OCI-LY3 (cell line): ENCODE results near the gene ZNF44.
"Not testable (repeated sequence)": the region's sequence is repeated elsewhere in the genome, so short reads cannot be mapped to it uniquely, and the experiment has no call there.

Experiments used
- H2AFZ ChIP-seq: fragments of 200-600, 300-600 bp; shearing (Covaris generic); 2 replicates; pipeline ENCODE4 v1.6.0; 2014; ENCODE audit warnings: antibody characterized with exemption, low read depth, low read length
- H3K27ac ChIP-seq: fragments of 200-600, 300-600 bp; sonication (generic); 2 replicates; pipeline ENCODE4 v1.5.1; 2014; ENCODE audit warnings: mild to moderate bottlenecking, low read length, moderate library complexity, mixed read lengths
- H3K27me3 ChIP-seq: fragments of 200-600, 300-600 bp; sonication (generic); 2 replicates; pipeline ENCODE4 v1.6.1; 2014; ENCODE audit warnings: low read depth, low read length, mixed read lengths
- H3K36me3 ChIP-seq: fragments of 200-600, 300-600 bp; sonication (generic); replicated peaks from 2 replicates; pipeline ENCODE3; 2014; ENCODE audit warnings: low read depth, low read length, mixed read lengths
- H3K4me1 ChIP-seq: fragments of 300-600, 200-600 bp; sonication (generic); 2 replicates; pipeline ENCODE4 v1.6.1; 2014; ENCODE audit warnings: low read length, mixed read lengths
- H3K4me2 ChIP-seq: fragments of 200-600, 300-600 bp; sonication (generic); 2 replicates; pipeline ENCODE4 v1.6.1; 2014; ENCODE audit warnings: low read length, mixed read lengths
- H3K4me3 ChIP-seq: fragments of 300-600, 200-600 bp; sonication (generic); 2 replicates; pipeline ENCODE4 v1.5.1; 2014; ENCODE audit warnings: antibody characterized with exemption, mild to moderate bottlenecking, low read length, moderate library complexity
- H3K79me2 ChIP-seq: fragments of 300-600, 200-600 bp; shearing (Covaris generic); 2 replicates; pipeline ENCODE4 v1.6.1; 2014; ENCODE audit warnings: mild to moderate bottlenecking, low read length, mixed read lengths
- H3K9ac ChIP-seq: fragments of 300-600, 200-600 bp; shearing (Covaris generic); 2 replicates; pipeline ENCODE4 v1.6.0; 2014; ENCODE audit warnings: mild to moderate bottlenecking, low read length, moderate library complexity
- H3K9me3 ChIP-seq: fragments of 200-600, 300-600 bp; shearing (Covaris generic); 2 replicates; pipeline ENCODE4 v1.6.1; 2014; ENCODE audit warnings: low read length, mixed read lengths; ENCODE audit not compliant: insufficient read depth
- H4K20me1 ChIP-seq: fragments of 200-600, 300-600 bp; sonication (generic); 2 replicates; pipeline ENCODE4 v1.6.1; 2016; ENCODE audit warnings: low read length, mixed read lengths; ENCODE audit not compliant: insufficient read depth
- EZH2phosphoT487 ChIP-seq: fragments of 200-600 bp; shearing (Covaris generic); IDR thresholded peaks from 2 replicates; pipeline ENCODE4 v1.6.1; 2018; ENCODE audit warnings: antibody characterized with exemption, mixed run types, low read depth
- TF ChIP-seq, protein P1 (sequence below): fragments of 200-600, 300-600 bp; sonication (generic); IDR thresholded peaks from 2 replicates; pipeline ENCODE4 v1.5.1; 2014; ENCODE audit warnings: antibody characterized with exemption, low read length, low read depth

Gene ZNF44

DNA sequence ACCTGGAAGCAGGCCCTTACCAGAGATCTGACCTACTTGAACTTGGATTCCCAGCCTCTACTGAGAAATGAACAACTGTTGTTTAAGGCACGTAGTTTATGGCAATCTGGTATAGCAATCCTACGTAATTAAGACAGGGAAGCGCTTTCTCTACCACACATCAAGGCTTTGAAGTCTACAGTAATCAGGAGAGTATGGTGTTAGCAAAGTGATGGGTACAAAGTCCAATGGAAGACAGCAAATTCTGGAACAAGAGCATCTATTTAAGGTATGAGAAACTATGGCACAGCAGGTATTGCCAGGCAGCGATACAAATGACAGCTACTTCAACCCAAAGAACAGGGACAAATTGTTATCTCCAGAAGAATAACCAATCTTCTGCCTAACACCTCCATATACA lies 35.7 kb upstream of the ZNF44 start:
- peaks cover 22% of the 10 kb centered on the region for H3K4me1 ChIP-seq
- H3K9ac ChIP-seq: no peak overlapping the region
- H3K4me3 ChIP-seq: no peak overlapping the region
- H4K20me1 ChIP-seq: no peaks in the 10 kb centered on the region
- TF ChIP-seq, protein P1, sequence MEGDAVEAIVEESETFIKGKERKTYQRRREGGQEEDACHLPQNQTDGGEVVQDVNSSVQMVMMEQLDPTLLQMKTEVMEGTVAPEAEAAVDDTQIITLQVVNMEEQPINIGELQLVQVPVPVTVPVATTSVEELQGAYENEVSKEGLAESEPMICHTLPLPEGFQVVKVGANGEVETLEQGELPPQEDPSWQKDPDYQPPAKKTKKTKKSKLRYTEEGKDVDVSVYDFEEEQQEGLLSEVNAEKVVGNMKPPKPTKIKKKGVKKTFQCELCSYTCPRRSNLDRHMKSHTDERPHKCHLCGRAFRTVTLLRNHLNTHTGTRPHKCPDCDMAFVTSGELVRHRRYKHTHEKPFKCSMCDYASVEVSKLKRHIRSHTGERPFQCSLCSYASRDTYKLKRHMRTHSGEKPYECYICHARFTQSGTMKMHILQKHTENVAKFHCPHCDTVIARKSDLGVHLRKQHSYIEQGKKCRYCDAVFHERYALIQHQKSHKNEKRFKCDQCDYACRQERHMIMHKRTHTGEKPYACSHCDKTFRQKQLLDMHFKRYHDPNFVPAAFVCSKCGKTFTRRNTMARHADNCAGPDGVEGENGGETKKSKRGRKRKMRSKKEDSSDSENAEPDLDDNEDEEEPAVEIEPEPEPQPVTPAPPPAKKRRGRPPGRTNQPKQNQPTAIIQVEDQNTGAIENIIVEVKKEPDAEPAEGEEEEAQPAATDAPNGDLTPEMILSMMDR: no peak
- TF ChIP-seq EZH2phosphoT487: no peak
- H3K27ac ChIP-seq: no peak overlapping the region
- peaks cover 7% of the 10 kb centered on the region; the same call in 1 of the 2 replicates for H3K79me2 ChIP-seq
- peaks cover 3% of the 10 kb centered on the region for H3K36me3 ChIP-seq
- H2AFZ ChIP-seq: no peak overlapping the region
- H3K4me2 ChIP-seq: no peak overlapping the region
- no peaks in the 10 kb centered on the region for H3K9me3 ChIP-seq
- no peaks in the 10 kb centered on the region for H3K27me3 ChIP-seq

DNA sequence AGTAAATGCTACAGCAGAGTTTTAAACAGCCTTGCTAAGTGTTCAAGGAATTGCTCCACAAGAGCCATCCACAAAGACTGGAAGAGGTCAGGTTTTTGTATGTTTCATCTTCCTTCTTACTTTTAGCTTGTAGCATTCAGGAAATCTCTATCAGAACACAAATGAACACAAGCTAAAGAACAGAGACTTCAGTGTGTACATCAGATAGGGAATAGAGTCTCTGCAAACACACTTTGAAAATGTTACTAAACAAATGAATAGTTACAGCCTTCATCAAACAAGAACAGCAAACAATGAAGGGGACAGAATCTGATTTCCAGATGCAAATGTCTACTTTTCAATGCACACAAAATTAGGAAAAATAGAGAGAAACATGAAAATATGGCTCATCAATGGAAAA lies 31.0 kb upstream of the ZNF44 start:
- peaks cover 27% of the 10 kb centered on the region for H3K36me3 ChIP-seq
- no peak overlapping the region for H3K4me2 ChIP-seq
- H3K4me1 ChIP-seq: peaks cover under 1% of the 10 kb centered on the region
- no peak overlapping the region for H2AFZ ChIP-seq
- TF ChIP-seq, protein P1: no peak
- TF ChIP-seq EZH2phosphoT487: no peak
- H3K27me3 ChIP-seq: no peaks in the 10 kb centered on the region
- 0 out of 2 replicates have a peak, but pooled peaks cover 4% of the 10 kb centered on the region for H3K79me2 ChIP-seq
- H4K20me1 ChIP-seq: no peaks in the 10 kb centered on the region
- no peak overlapping the region for H3K27ac ChIP-seq
- H3K9ac ChIP-seq: no peak overlapping the region
- H3K4me3 ChIP-seq: no peak overlapping the region
- H3K9me3 ChIP-seq: 0 out of 2 replicates have a peak, but pooled peaks cover 4% of the 10 kb centered on the region

DNA sequence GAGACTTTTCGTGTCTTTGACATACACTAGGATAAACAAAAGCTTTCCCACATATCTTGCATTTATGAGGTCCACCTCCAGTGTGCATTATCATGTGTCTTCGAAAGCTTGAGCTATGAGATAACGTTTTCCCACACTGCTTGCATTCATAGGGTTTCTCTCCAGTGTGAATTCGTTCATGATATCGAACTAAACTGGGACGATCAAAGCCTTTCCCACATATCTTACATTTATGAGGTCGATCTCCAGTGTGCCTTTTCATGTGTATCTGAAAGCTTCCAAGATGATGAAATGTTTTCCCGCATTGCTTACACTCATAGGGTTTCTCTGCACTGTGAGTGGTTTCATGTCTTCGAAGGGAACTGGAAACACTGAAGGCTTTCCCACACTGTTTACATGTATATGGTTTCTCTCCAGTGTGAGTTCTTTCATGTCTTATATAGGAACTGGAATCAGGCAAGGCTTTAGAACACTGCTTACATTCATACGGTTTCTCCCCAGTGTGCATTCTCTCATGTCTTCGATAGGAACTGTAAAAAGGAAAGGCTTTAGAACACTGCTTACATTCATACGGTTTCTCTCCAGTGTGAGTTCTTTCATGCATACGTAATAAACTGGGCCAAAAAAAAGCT lies 24.2 kb upstream of the ZNF44 start:
- TF ChIP-seq, protein P1: no peak
- no peak for TF ChIP-seq EZH2phosphoT487
- Histone ChIP-seq H3K27ac (no peak overlapping the region), H3K4me1 (no peaks in the 10 kb centered on the region), H3K27me3 (no peaks in the 10 kb centered on the region), H3K9ac (no peak overlapping the region), H2AFZ (no peak overlapping the region), H3K4me3 (no peak overlapping the region), H4K20me1 (no peaks in the 10 kb centered on the region), H3K36me3 (peaks cover 58% of the 10 kb centered on the region), H3K9me3 (0 out of 2 replicates have a peak, but pooled peaks cover 13% of the 10 kb centered on the region), H3K79me2 (no peaks in the 10 kb centered on the region), H3K4me2 (no peak overlapping the region)

DNA sequence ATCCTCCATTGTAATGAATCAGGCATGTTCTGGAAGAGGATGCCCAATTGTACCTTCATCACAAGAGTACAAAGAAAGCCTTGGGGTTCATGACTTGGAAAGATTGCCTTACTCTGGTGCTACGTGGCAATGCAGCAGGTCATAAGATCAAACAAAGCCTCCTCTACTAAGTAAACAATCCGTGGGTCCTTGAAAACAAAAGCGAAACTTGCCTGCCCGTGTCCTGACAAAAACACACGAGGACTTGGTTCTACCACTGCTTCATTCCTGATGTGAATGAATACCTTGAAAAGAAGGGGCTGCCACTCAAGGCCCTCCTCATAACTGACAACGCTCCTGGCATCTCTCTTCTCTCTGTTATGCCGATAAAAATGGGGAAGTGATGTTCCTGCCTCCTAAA lies 19.9 kb upstream of the ZNF44 start:
- no peaks in the 10 kb centered on the region for H3K79me2 ChIP-seq
- H2AFZ ChIP-seq: no peak overlapping the region
- 0 out of 2 replicates have a peak, but pooled peaks cover 9% of the 10 kb centered on the region for H3K9me3 ChIP-seq
- H4K20me1 ChIP-seq: no peaks in the 10 kb centered on the region
- no peaks in the 10 kb centered on the region for H3K27me3 ChIP-seq
- no peaks in the 10 kb centered on the region for H3K4me1 ChIP-seq
- TF ChIP-seq EZH2phosphoT487: no peak
- TF ChIP-seq, protein P1: no peak
- H3K4me2 ChIP-seq: no peak overlapping the region
- H3K27ac ChIP-seq: no peak overlapping the region
- H3K4me3 ChIP-seq: no peak overlapping the region
- H3K36me3 ChIP-seq: peaks cover 30% of the 10 kb centered on the region
- no peak overlapping the region for H3K9ac ChIP-seq

DNA sequence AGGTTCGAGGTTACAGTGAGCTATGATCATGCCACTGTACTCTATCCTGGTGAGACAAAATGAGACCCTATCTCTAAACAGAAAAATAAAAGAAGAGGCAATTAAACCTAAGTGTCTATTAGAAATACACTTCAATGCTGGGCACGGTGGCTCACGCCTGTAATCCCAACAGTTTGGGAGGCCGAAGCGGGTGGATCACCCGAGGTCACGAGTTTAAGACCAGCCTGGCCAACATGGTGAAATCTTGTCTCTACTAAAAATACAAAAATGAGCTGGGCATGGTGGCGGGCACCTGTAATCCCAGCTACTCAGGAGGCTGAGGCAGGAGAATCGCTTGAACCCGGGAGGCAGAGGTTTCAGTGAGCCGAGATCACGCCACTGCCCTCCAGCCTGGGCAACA lies 14.2 kb upstream of the ZNF44 start:
- H3K27ac ChIP-seq, H3K9me3 ChIP-seq, H2AFZ ChIP-seq, H3K4me3 ChIP-seq, H3K79me2 ChIP-seq, H3K36me3 ChIP-seq, H3K4me1 ChIP-seq, H3K9ac ChIP-seq, H3K4me2 ChIP-seq, H4K20me1 ChIP-seq, H3K27me3 ChIP-seq: not testable (repeated sequence)
